ENCODE measurements around the gene SESN3.
"Not testable (repeated sequence)": the region's sequence is repeated elsewhere in the genome, so short reads cannot be mapped to it uniquely, and the experiment has no call there.

SESN3 gene, protein sequence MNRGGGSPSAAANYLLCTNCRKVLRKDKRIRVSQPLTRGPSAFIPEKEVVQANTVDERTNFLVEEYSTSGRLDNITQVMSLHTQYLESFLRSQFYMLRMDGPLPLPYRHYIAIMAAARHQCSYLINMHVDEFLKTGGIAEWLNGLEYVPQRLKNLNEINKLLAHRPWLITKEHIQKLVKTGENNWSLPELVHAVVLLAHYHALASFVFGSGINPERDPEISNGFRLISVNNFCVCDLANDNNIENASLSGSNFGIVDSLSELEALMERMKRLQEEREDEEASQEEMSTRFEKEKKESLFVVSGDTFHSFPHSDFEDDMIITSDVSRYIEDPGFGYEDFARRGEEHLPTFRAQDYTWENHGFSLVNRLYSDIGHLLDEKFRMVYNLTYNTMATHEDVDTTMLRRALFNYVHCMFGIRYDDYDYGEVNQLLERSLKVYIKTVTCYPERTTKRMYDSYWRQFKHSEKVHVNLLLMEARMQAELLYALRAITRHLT

DNA sequence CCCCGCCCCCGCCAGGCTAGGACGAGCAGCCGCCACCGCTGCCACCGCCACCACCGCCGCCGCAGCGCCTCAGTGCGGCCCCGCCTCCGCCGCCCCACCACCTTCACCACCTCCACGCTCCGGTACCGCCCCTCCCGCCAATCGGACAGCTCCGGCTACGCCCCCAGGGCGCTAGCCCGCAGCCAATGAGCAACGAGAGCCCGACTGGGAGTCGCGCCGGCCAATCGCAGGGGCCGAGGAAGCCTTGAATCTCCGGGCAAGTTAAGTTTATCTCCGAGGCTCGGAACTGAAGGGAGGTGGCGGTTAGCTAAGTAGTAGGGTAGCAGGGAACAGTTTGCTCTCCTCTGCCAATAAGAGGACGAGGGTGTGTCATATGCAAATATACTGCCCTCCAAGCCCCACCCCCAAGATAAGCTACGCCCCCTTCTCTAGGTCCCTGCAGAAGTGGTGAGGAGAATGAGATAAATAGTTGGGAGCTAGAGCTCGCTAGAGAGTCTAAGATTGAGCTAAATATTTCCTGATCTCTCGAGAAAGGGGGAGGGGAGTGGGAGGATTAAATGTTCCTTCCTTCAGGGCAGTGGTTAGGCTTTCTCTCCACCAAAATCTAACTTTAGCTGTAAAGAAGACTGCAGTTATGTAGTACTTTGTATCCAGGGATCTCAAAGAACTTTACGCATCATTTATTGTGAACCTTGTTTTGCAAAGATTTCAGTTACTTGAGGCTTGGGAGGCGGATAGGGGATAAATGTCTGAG, at the start of gene SESN3:
Gene SESN3 (minus strand): TSS at position 76 of the 754 bp plus-strand sequence. CDS start 342 bp downstream, outside the sequence.
- DNase-seq (ENCODE audit: low spot score) = peak; percentile 99

DNA sequence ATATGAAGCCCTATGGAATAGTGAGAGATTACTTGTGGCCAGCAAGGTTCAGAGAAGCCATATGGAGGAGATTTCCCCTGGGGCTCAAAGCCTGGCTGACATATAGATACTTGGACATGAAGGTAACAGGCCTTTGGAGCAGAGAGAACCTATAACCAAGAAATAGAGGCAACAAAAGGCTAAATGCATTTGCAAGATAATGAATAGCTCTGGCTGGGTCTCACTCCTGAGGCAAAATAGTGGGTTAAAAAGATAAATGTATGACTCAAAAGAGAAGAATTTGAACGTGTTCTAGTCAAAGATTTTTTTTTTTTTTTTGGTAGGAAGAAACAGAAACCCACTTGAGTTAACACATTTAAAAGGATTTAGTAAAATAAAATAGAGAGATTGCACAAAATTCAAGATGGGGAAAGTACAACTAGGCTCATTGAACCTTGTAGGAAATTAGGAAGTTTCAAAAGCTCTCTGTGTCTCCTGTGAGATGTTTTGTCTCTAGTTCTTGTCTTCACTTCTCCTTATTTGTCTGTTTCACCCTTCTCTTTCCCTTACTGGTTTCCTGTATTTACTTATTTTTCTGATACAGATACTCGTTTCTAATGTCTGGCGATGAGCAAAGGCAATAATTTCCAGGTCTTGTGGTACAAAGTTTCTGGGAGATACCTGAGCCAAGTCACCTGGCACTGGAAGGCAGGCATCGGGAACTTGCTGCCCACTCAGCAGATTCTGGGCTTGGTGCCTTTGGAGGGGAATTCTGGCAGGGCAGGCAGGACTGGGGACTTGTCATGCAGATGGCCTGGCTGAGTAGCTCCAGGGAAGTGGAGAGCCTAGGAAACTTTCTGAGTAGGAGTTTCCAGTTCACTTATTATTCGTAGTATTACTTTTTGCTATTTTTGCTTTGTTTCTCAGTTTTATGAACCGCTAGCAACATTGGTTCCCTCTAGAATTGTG, 49.2 kb upstream of the SESN3 start:
- no peak for DNase-seq (ENCODE audit: low spot score)

DNA sequence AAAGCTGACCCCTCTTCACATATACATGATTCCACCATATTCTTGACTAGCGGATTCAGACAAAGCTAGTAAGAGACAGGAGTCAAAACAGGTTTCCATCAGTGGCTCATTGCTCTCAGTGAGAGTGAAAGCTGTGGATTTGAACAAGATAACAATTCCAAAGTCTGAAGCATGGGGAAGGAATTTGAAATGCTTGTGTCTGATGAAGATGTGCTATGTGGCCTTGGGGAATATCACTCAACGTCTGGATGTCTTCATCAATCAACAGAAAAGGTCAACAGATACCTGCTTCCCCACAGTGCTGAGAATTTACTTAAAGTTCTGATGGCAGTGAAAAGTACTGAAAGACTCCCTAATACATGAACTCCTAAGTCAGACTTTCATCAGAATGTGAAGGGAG, 46.9 kb upstream of the SESN3 start:
- DNase-seq (ENCODE audit: low spot score) = no peak

GRCh38 chr11:95276139-95276538, 45.1 kb upstream of the SESN3 start:
- DNase-seq (ENCODE audit: low spot score) = no peak

DNA sequence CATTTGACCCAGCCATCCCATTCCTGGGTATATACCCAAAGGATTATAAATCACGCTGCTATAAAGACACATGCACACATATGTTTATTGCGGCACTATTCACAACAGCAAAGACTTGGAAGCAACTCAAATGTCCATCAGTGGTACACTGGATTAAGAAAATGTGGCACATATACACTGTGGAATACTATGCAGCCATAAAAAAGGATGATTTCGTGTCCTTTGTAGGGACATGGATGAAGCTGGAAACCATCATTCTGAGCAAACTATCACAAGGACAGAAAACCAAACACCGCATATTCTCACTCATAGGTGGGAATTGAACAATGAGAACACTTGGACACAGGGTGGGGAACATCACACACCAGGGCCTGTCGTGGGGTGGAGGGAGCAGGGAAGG, 42.6 kb upstream of the SESN3 start:
- DNase-seq (ENCODE audit: low spot score) = not testable (repeated sequence)

DNA sequence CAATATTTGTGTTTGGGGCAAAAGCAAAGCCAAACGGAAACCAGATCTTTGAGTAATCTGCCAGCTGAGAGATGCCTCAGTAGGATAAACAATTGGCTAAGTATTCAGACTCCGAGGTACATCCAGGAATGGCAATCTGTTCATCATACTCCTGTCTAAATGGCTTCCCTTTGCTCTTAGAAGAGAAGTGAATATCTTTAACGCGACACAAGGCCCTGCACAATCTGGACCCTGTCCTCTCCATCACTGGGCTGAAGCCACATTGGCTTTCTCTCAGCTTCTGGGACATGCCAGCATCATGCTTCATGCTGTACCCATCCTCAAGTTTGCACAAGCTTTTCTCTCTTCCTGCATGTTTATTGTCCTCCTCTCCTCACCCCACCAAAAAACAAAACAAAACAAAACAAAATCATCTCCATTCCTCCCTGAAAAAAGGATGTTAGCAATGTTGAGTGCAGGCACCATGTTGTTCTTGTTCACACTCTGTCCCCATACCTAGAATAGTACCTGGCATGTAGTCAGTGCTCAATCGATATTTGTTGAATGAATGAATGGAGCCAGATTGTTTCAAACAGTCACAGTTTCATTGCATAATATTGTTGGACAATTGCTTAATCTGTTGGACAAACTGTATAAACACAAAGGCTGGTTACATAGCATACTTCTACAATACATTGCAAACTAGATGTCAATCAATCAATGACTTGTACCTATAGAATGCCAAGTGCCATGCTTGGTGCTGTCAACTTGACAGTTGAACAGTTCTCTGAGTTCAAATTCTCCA, 38.2 kb upstream of the SESN3 start:
- DNase-seq (ENCODE audit: low spot score) = no peak

GRCh38 chr11:95268391-95268790, 37.4 kb upstream of the SESN3 start:
- DNase-seq (ENCODE audit: low spot score) = no peak

GRCh38 chr11:95267601-95268213, 36.7 kb upstream of the SESN3 start:
- no peak for DNase-seq (ENCODE audit: low spot score)

DNA sequence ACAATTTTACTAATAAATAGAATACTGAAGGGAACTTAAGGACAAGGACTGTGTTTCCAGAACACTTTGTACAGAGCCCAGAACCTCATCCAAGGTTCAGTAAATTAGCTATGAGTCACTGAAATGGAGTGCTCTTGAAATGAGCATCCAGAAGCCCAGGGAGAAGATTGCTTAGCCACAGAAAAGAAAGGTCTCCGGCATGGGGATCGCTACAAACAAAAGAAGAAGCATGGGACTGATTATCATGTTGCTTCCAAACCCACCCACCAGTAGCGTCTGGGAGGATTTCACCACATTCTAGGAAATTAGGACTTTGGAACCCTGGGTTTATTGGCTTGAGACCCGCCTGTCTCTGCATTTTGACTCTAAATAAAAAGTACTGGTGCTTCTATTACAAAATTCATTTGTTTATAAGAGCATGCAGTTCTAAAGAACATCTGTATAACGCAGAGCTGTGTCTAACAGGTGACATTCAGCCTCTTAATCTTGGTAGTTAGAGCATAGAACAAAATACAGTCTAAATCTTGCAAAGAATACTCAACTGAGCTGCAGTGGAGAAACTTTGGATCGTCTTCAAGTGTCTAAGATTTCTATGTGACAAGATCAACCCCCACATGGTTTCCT, 35.9 kb upstream of the SESN3 start:
- no peak for DNase-seq (ENCODE audit: low spot score)

GRCh38 chr11:95264881-95265280, 33.9 kb upstream of the SESN3 start:
- DNase-seq (ENCODE audit: low spot score) = no peak

DNA sequence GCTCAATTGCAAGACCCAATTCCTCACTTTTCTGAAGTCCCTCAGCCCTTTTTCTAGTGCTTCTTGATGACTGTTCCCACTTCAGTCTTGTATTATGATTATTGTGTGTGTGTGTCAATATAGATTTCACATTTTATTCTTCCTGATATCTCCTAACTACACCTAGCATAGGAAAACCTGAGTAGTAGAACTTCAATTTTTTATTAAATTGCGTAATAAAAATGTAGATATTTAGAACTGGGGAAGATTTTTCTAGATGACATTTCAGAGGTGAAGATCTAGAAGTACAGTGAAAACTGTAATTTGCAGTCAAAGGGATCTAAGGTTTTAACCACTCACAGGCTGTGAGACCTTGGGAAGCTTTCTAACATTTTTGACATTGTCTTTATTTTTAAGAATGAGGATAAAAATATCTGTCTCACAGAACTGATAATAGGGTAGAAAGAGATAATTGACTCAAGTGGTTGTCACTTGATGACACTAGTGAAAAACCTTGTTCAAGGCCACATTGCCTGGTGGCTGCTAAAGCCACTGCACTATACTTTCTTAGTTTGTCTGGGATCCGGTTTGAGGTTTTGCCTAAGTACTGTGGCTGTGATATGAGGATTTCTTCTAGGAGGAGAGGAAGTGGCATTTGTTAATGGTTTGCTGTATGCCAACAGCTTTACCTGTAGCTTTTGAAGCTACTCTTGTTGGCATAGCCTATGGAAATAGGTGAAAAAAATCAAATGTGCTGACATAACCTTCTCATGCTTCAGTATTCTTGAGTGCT, 32.2 kb upstream of the SESN3 start:
- DNase-seq (ENCODE audit: low spot score) = peak; percentile 5

DNA sequence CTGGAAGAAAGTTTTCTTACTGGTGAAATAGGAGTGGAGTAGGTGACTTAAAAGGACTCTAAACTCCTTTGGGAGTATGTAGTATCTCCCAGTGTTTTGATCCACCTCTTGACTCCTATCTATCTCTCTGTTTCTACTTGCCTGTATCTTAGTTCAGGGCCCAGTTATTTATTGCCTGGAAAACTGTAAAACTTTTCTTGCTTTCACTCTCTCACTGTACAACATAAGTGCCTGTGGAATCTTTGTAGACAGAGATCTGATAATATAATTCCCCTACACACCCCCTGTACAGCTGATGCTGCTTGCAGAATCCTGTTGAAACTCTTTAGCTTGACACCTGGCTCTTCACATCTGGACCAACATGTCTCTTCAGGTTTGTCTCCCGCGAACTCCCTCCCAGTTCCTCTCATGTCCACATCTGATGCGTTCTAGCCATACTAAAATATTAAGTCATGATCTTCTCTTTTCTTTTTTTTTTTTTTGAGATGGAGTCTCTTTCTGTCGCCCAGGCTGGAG, 26.5 kb upstream of the SESN3 start:
- DNase-seq (ENCODE audit: low spot score) = no peak

GRCh38 chr11:95256321-95256779, 25.3 kb upstream of the SESN3 start:
- peak; percentile 39 for DNase-seq (ENCODE audit: low spot score)

DNA sequence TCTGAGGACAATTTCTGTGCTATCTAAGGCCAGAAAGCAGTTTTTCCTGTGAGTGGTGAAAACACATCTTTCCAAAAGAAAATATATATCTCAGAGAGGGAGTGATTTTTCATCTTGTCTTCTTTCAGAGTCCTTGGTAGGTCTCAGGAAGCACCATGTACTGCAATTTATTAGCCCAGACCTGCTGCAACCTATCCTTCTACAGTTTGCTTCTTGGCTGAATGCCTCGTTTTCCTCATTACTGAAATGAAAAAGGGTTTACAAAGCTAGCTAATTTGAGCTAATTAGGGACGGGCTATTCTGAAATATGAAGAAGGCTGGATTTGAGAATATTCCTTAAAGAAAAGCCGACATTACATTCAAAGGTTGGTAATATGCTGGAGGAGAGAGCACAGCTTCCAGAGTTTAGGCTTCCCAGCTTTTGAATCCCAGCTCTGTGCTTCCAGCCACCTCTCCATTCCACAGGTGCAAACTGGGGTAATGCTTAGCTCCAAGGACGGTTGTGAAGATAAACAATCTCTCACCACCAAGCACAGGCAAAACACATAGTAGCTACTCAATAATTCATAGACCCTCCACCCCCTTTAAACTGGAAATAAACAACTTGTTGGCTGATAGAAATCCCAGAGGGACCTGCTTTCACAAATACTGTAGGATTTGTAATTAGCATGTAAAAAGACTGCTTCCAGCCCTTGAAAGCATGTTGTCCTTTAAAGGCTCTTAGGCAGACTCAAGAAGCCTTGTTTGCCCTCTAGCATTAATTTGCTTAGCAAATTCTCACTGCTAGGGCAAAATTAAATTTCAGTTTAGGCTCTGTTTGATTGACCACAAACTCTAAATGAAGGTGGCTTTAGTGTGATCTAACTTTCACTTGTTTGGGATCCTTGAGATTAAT, 24.5 kb upstream of the SESN3 start:
- DNase-seq (ENCODE audit: low spot score) = no peak

- DNase-seq (ENCODE audit: low spot score) = no peak
These were observed 23.7 kb upstream of the SESN3 start for GRCh38 chr11:95254716-95255115.

DNA sequence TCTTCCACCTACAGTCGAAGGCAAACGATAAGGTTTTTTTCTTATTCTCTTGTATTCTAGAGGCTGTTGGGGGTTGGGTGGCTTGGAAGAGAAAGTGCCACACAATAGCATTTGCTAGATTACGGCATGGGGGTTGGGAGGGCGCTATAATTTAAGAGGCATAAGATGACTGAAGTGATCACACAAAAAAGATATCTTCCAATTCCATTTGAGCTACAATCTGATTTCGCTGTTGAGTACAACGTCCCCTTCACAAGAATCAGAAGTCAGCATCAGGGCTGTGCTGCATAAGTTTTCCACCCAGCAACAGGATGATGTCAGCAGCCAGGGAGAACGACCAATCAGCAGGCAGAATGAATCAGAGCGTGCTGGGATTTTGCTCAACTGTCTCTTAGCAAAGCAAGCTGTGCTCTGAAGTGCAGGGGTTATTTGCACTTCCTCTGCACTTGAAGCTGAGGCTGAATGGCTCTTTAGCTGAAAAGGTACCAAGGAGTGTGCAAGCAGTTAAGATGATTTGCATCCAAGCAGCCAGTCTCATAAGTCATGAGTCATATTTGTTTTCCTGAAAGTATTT, 23.2 kb upstream of the SESN3 start:
- DNase-seq (ENCODE audit: low spot score) = peak; percentile 88

GRCh38 chr11:95253141-95253540, 22.1 kb upstream of the SESN3 start:
- DNase-seq (ENCODE audit: low spot score) = no peak

- no peak for DNase-seq (ENCODE audit: low spot score)
These were observed 21.6 kb upstream of the SESN3 start for GRCh38 chr11:95252586-95252985.
